GM23338 (cell line): Measurements from ENCODE around the gene MANBA. TPM values are rescaled to one million over a fixed set of nuclear protein-coding genes. Genes with fewer than 3 reads are reported as not detected.

Experiments
- ATAC-seq: fragments of 200-7000 bp; cut with Tn5 transposase; 3 replicates; pipeline ENCODE4 v1.9.1; 2020
- DNase-seq: peaks from one replicate; pipeline ENCODE4 v3.0.0-alpha.2; 2015; ENCODE audit warnings: low spot score
- H2AFZ ChIP-seq: fragments of 200-600 bp; sonication (generic); 2 replicates; pipeline ENCODE4 v1.8.0; 2016; ENCODE audit warnings: antibody characterized with exemption, mild to moderate bottlenecking, moderate library complexity
- H3F3A ChIP-seq: fragments of 200-600 bp; sonication (generic); replicated peaks from 2 replicates; pipeline ENCODE4 v1.8.0; 2017; ENCODE audit warnings: antibody characterized with exemption, mixed run types, low read depth
- H3K27ac ChIP-seq: fragments of 200-600 bp; sonication (generic); 2 replicates; pipeline ENCODE4 v1.6.1; 2016; ENCODE audit warnings: low read depth
- H3K27me3 ChIP-seq: fragments of 200-600 bp; sonication (generic); 2 replicates; pipeline ENCODE4 v1.8.0; 2016; ENCODE audit warnings: mild to moderate bottlenecking, mixed run types, moderate library complexity; ENCODE audit not compliant: insufficient read depth
- H3K36me3 ChIP-seq: fragments of 200-600 bp; sonication (generic); 2 replicates; pipeline ENCODE4 v1.8.0; 2016; ENCODE audit warnings: mild to moderate bottlenecking; ENCODE audit not compliant: insufficient read depth
- H3K4me1 ChIP-seq: fragments of 200-600 bp; sonication (generic); 2 replicates; pipeline ENCODE4 v1.8.0; 2016; ENCODE audit warnings: mild to moderate bottlenecking, moderate library complexity; ENCODE audit not compliant: insufficient read depth
- H3K4me2 ChIP-seq: fragments of 200-600 bp; sonication (generic); 2 replicates; pipeline ENCODE4 v1.7.1; 2017; ENCODE audit warnings: mixed run types
- H3K4me3 ChIP-seq: fragments of 200-600 bp; sonication (generic); 2 replicates; pipeline ENCODE4 v1.6.1; 2016; ENCODE audit warnings: mixed run types
- H3K79me2 ChIP-seq: fragments of 200-600 bp; sonication (generic); replicated peaks from 2 replicates; pipeline ENCODE4 v1.8.0; 2017; ENCODE audit warnings: mild to moderate bottlenecking; ENCODE audit not compliant: insufficient read depth
- H3K9me2 ChIP-seq: fragments of 200-600 bp; sonication (generic); 2 replicates; pipeline ENCODE4 v1.8.0; 2017; ENCODE audit not compliant: insufficient read depth
- H4K20me1 ChIP-seq: fragments of 200-600 bp; sonication (generic); replicated peaks from 2 replicates; pipeline ENCODE4 v1.8.0; 2017; ENCODE audit warnings: mild to moderate bottlenecking; ENCODE audit not compliant: insufficient read depth
- H3K27ac Mint-ChIP-seq: 2 replicates; pipeline ENCODE4 v1.8.0; 2020; ENCODE audit warnings: inconsistent platforms, mild to moderate bottlenecking, moderate library complexity, mixed read lengths
- H3K27me3 Mint-ChIP-seq: 3 replicates; pipeline ENCODE4 v1.8.0; 2022; ENCODE audit warnings: low read depth, mild to moderate bottlenecking, moderate library complexity, mixed read lengths, inconsistent platforms; ENCODE audit not compliant: insufficient read depth, poor library complexity
- H3K36me3 Mint-ChIP-seq: 3 replicates; pipeline ENCODE4 v1.8.0; 2021; ENCODE audit warnings: low read depth, mild to moderate bottlenecking, inconsistent platforms, moderate library complexity, mixed read lengths
- H3K4me1 Mint-ChIP-seq: 3 replicates; pipeline ENCODE4 v1.8.0; 2020; ENCODE audit warnings: mild to moderate bottlenecking, inconsistent platforms, mixed read lengths
- H3K4me3 Mint-ChIP-seq: 3 replicates; pipeline ENCODE4 v1.8.0; 2021; ENCODE audit warnings: moderate library complexity, mild to moderate bottlenecking, inconsistent platforms, mixed read lengths
- H3K9me3 Mint-ChIP-seq: 3 replicates; pipeline ENCODE4 v1.8.0; 2020; ENCODE audit warnings: moderate library complexity, mild to moderate bottlenecking, inconsistent platforms, mixed read lengths
- CREB1 ChIP-seq: fragments of 250-450 bp; sonication (Bioruptor Pico); IDR thresholded peaks from 2 replicates; pipeline ENCODE4 v1.5.0; 2020; ENCODE audit warnings: low read depth, mild to moderate bottlenecking, moderate library complexity
- ETS1 ChIP-seq: IDR thresholded peaks from 2 replicates; pipeline ENCODE4 v1.6.1; 2016; ENCODE audit warnings: antibody characterized with exemption
- EZH2 ChIP-seq: fragments of 200-600 bp; sonication (generic); IDR thresholded peaks from one replicate; pipeline ENCODE4 v1.8.0; 2017; ENCODE audit warnings: antibody characterized with exemption, mild to moderate bottlenecking, low read depth; ENCODE audit not compliant: unreplicated experiment
- EZH2phosphoT487 ChIP-seq: fragments of 200-600 bp; sonication (generic); IDR thresholded peaks from one replicate; pipeline ENCODE4 v1.8.1; 2018; ENCODE audit warnings: antibody characterized with exemption; ENCODE audit not compliant: unreplicated experiment
- JUNB ChIP-seq: IDR thresholded peaks from one replicate; pipeline ENCODE4 v1.6.1; 2016; ENCODE audit warnings: antibody characterized with exemption; ENCODE audit not compliant: unreplicated experiment
- NANOG ChIP-seq: IDR thresholded peaks from 2 replicates; pipeline ENCODE4 v1.6.1; 2016; ENCODE audit warnings: antibody characterized with exemption, borderline replicate concordance
- POLR2AphosphoS5 ChIP-seq: IDR thresholded peaks from 2 replicates; pipeline ENCODE4 v1.6.1; 2016; ENCODE audit warnings: antibody characterized with exemption, low read depth
- REST ChIP-seq: IDR thresholded peaks from one replicate; pipeline ENCODE4 v1.6.1; 2018; ENCODE audit warnings: antibody characterized with exemption; ENCODE audit not compliant: unreplicated experiment
- STAT1 ChIP-seq: IDR thresholded peaks from one replicate; pipeline ENCODE4 v1.6.1; 2016; ENCODE audit warnings: antibody characterized with exemption; ENCODE audit not compliant: unreplicated experiment
- ZNF114 ChIP-seq: fragments of 250-450 bp; sonication (Bioruptor Pico); IDR thresholded peaks from 2 replicates; pipeline ENCODE4 v1.5.0; 2020; ENCODE audit warnings: mild to moderate bottlenecking, moderate library complexity
- ZNF331 ChIP-seq: fragments of 250-450 bp; sonication (Bioruptor Pico); IDR thresholded peaks from 2 replicates; pipeline ENCODE4 v1.5.0; 2020; ENCODE audit warnings: low read depth, mild to moderate bottlenecking, moderate library complexity
- ZNF462 ChIP-seq: fragments of 250-450 bp; sonication (Bioruptor Pico); IDR thresholded peaks from 2 replicates; pipeline ENCODE4 v1.5.0; 2020; ENCODE audit warnings: mild to moderate bottlenecking, moderate library complexity
- polyA plus RNA-seq: library from polyadenylated mRNA; unstranded; fragments of >200 nt; fragmentation: Nextera tagmentation; extraction: Ambion mirVana; gene quantifications from 2 replicates; pipeline ENCODE4 v1.2.1, GENCODE V29; 2016
- total RNA-seq: library from RNA; depleted of rRNA; stranded (reverse); fragments of >200 nt; shearing (Covaris generic); gene quantifications from 2 replicates; pipeline ENCODE4 v1.2.3, GENCODE V29; 2014
- TF ChIP-seq, protein P1 (sequence below), 2 experiments: fragments of 200-600 bp in 1 of 2; sonication (generic) in 1 of 2; conservative IDR thresholded peaks; 2 replicates each; pipeline versions ENCODE4 v1.5.1 to v1.6.1; 2016 to 2017; ENCODE audit warnings: antibody characterized with exemption in 2 of 2, low read depth in 2 of 2, mild to moderate bottlenecking in 2 of 2, moderate library complexity in 1 of 2

Gene MANBA
- total and polyA plus RNA-seq, 2 experiments from 2014 or later, result 13.2 to 54.3 TPM

GRCh38 chr4:102599886-102600285, 160.9 kb downstream of the MANBA start:
- H3K27me3 ChIP-seq, result no peaks in the 10 kb centered on the region
- no peaks in the 10 kb centered on the region for H3K9me2 ChIP-seq
- no peak overlapping the region for H2AFZ ChIP-seq
- no peak for DNase-seq
- H3K79me2 ChIP-seq, result no peaks in the 10 kb centered on the region
- no peaks in the 10 kb centered on the region for H3K4me1 Mint-ChIP-seq
- H3K27ac Mint-ChIP-seq, result no peak overlapping the region
- H3K36me3 Mint-ChIP-seq, result no peaks in the 10 kb centered on the region; the same call in 2 of the 3 replicates
- no peaks in the 10 kb centered on the region for H3K27me3 Mint-ChIP-seq
- H3K9me3 Mint-ChIP-seq, result no peaks in the 10 kb centered on the region
- TF ChIP-seq EZH2phosphoT487, result no peak
- TF ChIP-seq, protein P1, sequence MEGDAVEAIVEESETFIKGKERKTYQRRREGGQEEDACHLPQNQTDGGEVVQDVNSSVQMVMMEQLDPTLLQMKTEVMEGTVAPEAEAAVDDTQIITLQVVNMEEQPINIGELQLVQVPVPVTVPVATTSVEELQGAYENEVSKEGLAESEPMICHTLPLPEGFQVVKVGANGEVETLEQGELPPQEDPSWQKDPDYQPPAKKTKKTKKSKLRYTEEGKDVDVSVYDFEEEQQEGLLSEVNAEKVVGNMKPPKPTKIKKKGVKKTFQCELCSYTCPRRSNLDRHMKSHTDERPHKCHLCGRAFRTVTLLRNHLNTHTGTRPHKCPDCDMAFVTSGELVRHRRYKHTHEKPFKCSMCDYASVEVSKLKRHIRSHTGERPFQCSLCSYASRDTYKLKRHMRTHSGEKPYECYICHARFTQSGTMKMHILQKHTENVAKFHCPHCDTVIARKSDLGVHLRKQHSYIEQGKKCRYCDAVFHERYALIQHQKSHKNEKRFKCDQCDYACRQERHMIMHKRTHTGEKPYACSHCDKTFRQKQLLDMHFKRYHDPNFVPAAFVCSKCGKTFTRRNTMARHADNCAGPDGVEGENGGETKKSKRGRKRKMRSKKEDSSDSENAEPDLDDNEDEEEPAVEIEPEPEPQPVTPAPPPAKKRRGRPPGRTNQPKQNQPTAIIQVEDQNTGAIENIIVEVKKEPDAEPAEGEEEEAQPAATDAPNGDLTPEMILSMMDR (conservative IDR thresholded peaks at IDR 0.05; ENCODE audit: low read depth in 2 of 2), result no peak
- no peak for TF ChIP-seq JUNB
- TF ChIP-seq ZNF331 (CRISPR knock-in tag), result no peak
- TF ChIP-seq ZNF114 (CRISPR knock-in tag), result no peak
- no peak for TF ChIP-seq NANOG
- TF ChIP-seq REST, result no peak
- TF ChIP-seq EZH2, result no peak
- TF ChIP-seq POLR2AphosphoS5, result no peak
- no peak for TF ChIP-seq ZNF462 (CRISPR knock-in tag)
- TF ChIP-seq ETS1, result no peak
- no peak for TF ChIP-seq STAT1
- no peak for TF ChIP-seq CREB1 (CRISPR knock-in tag)
- H3K4me3 Mint-ChIP-seq, result no peak overlapping the region
- no peak overlapping the region for H3K4me3 ChIP-seq
- no peak overlapping the region for H3K27ac ChIP-seq
- H3K4me2 ChIP-seq, result no peak overlapping the region
- no peaks in the 10 kb centered on the region for H3K36me3 ChIP-seq
- ATAC-seq, result no peak
- H4K20me1 ChIP-seq, result no peaks in the 10 kb centered on the region
- H3K4me1 ChIP-seq, result no peaks in the 10 kb centered on the region
- H3F3A ChIP-seq, result no peaks in the 10 kb centered on the region
